Right cardiac atrium (tissue), 5 donors: ENCODE data around the gene KCMF1. TPM values are rescaled to one million over a fixed set of nuclear protein-coding genes. Genes with fewer than 3 reads are reported as not detected.

Experiments
- ATAC-seq, 2 donors: fragments of 200-7000 bp; cut with Tn5 transposase; one replicate each; pipeline versions ENCODE4 v1.8.0 to v1.9.1; 2020; ENCODE audit warnings: moderate library complexity in 2 of 2, mild to moderate bottlenecking in 1 of 2
- DNase-seq, 3 donors: peaks; one replicate each; pipeline ENCODE4 v3.0.0-alpha.2; 2020
- H3K27ac ChIP-seq: one replicate; pipeline ENCODE4 v1.5.1; 2013; ENCODE audit warnings: mild to moderate bottlenecking, low read length, control low read depth, moderate library complexity
- H3K27me3 ChIP-seq: one replicate; pipeline ENCODE4 v1.6.1; 2013; ENCODE audit not compliant: control insufficient read depth, insufficient read depth
- H3K4me1 ChIP-seq: one replicate; pipeline ENCODE4 v1.6.1; 2013; ENCODE audit warnings: low read length; ENCODE audit not compliant: control insufficient read depth, insufficient read depth
- H3K4me3 ChIP-seq: one replicate; pipeline ENCODE4 v1.5.1; 2013; ENCODE audit warnings: low read length, control low read depth
- H3K9me3 ChIP-seq: one replicate; pipeline ENCODE4 v1.6.1; 2013; ENCODE audit warnings: low read length; ENCODE audit not compliant: control insufficient read depth
- WGBS: extraction: QIAGEN DNeasy Blood & Tissue Kit; methylation state at CpG from one replicate; pipeline ENCODE4 v1.1.7; 2013; 5-methylcytosine and 5-hydroxymethylcytosine counted together
- intact Hi-C, 4 donors: fragments of 100-400 bp; cut with DNase I; formaldehyde crosslinking; loops; one replicate each; pipeline versions ENCODE4 v1.11.0 to v1.14.0; 2022 to 2023
- polyA plus RNA-seq: library from polyadenylated mRNA; stranded (reverse); fragments of 200-250 nt; gene quantifications from one replicate; pipeline ENCODE4 v1.2.3, GENCODE V29; 2013
- total RNA-seq, 4 donors: library from RNA; stranded (reverse); fragmentation: NEBNext Ultra II Directional; extraction: Animal tissue kit (Norgen Biotek cat#: 25700); gene quantifications; one replicate each; pipeline ENCODE4 v1.2.1, GENCODE V29; 2021
- donor health status: healthy with polysubstance abuse.
- donor health status: DM: no; HTN: yes; CAD: no.
- donor health status: DM: no; HTN: no; CAD: no.
- donor health status: DM: no; HTN: yes; CAD: no; lungs with severe emphysema.
- donor health status: DM: yes; HTN: yes; CAD: no.

Gene KCMF1
- total and polyA plus RNA-seq, 5 donors, result 28.2 to 97.1 (median 88.4) TPM

DNA sequence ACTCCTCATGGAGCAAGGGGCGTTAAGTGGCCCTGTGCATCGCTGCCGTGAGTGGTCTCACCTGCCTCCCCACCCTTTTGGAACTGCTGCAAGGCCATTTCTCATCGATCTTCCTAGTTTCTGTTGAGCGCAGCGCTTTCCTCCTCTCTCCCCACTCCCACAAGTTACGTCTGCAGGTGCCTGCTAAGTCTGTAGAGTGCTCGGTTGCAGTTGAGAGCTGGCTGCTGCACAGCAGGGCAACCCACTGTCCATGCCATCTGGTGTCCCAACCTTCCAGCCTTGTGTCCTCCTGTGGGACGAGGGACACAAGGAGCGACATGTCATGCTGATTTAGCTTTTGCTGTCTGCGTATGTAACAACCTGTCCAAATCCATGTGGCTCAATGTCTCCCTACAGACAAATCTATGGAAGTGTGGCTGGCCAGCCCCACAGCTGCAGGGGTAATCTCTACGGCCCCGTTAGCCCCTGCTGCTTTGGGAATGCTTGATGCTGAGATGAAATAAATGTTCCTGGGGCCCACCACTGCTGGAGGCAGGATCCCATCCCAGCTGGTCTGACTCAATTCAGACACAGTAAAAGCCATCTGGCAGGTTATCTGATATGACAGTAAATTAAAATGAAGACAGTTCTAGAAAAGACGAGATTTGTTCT lies 94.1 kb downstream of the KCMF1 start:
- 67% methylated on average over 14 of the region's 14 CpGs for WGBS
- intact Hi-C loops, result loop anchor here in 3 of 4 donors (5.0 to 10.0 kb wide), 3 partner anchors 60 to 242 kb away; no protein-coding TSS in a partner anchor
- H3K4me3 ChIP-seq, result no peak overlapping the region
- DNase-seq (no peak), ATAC-seq (no peak)
- H3K9me3 ChIP-seq, result no peaks in the 10 kb centered on the region
- no peaks in the 10 kb centered on the region for H3K4me1 ChIP-seq
- H3K27me3 ChIP-seq, result no peaks in the 10 kb centered on the region
- no peak overlapping the region for H3K27ac ChIP-seq

GRCh38 chr2:85066006-85066740 lies 95.2 kb downstream of the KCMF1 start:
- ATAC-seq (no peak), DNase-seq (no peak)
- Histone ChIP-seq H3K27me3 (no peaks in the 10 kb centered on the region), H3K27ac (no peak overlapping the region), H3K9me3 (no peaks in the 10 kb centered on the region), H3K4me3 (no peak overlapping the region), H3K4me1 (no peaks in the 10 kb centered on the region)
- intact Hi-C loops, result loop anchor here (2.0 to 10.0 kb wide), 5 partner anchors 59 to 241 kb away; no protein-coding TSS in a partner anchor
- WGBS, result 64% methylated on average over 11 of the region's 11 CpGs

- Histone ChIP-seq H3K4me1 (no peaks in the 10 kb centered on the region), H3K27ac (no peak overlapping the region), H3K27me3 (no peaks in the 10 kb centered on the region), H3K4me3 (peak overlapping the region; percentile 61), H3K9me3 (no peaks in the 10 kb centered on the region)
- DNase-seq, result peak; percentile 79 to 92 (median 87)
- intact Hi-C loops, result loop anchor here (2.0 to 10.0 kb wide), 5 partner anchors 58 to 240 kb away; no protein-coding TSS in a partner anchor
- peak; percentile 84 to 85 for ATAC-seq
- WGBS, result 2% methylated on average over 19 of the region's 19 CpGs
Measured at GRCh38 chr2:85066874-85067351, 96.0 kb downstream of the KCMF1 start.

GRCh38 chr2:85071096-85071495 lies 100.1 kb downstream of the KCMF1 start:
- DNase-seq (no peak), ATAC-seq (no peak)
- H3K27me3 ChIP-seq, result no peaks in the 10 kb centered on the region
- H3K27ac ChIP-seq, result no peak overlapping the region
- 79% methylated on average over 3 of the region's 3 CpGs for WGBS
- no peak overlapping the region for H3K4me3 ChIP-seq
- intact Hi-C loops, result no loop called here
- no peaks in the 10 kb centered on the region for H3K9me3 ChIP-seq
- no peaks in the 10 kb centered on the region for H3K4me1 ChIP-seq

- DNase-seq (no peak), ATAC-seq (no peak)
- intact Hi-C loops, result no loop called here
- no peak overlapping the region for H3K4me3 ChIP-seq
- H3K9me3 ChIP-seq, result no peaks in the 10 kb centered on the region
- H3K4me1 ChIP-seq, result no peaks in the 10 kb centered on the region
- no peak overlapping the region for H3K27ac ChIP-seq
- H3K27me3 ChIP-seq, result no peaks in the 10 kb centered on the region
- 74% methylated on average over 3 of the region's 3 CpGs for WGBS
Measured at GRCh38 chr2:85073033-85073432, 102.1 kb downstream of the KCMF1 start.

- ATAC-seq, result no peak
- no peaks in the 10 kb centered on the region for H3K27me3 ChIP-seq
- 92% methylated on average over 9 of the region's 9 CpGs for WGBS
Measured at GRCh38 chr2:85076618-85077274, 105.8 kb downstream of the KCMF1 start.

DNA sequence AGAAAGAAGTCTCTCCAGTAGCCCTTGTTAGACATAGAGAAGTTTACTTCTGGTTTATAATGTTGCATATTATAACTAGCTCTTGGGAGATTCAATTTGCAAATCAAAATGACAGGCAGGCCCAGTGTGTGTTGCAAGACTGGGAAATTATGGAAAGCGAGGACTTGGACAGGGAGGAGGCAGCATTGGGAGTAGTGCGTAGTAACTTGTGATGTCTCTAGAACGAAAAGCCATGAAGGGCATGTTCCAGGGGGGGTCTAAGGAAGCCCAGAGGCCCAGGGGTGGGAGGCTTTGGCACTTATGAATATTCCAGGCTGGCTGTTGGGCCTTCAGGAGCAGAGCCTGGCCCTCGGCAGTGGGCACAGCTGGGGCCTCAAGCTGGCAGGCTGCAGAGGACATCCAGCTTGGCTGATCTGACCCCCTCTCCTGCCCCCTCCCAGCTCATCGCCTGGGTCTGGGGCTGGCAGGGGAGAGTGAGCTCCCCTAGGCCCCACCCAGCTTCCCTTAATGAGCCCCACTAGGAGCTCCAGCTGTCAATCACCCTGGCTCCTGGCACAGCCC lies 107.0 kb downstream of the KCMF1 start:
- Histone ChIP-seq H3K27me3 (no peaks in the 10 kb centered on the region), H3K27ac (no peak overlapping the region), H3K9me3 (peaks cover 2% of the 10 kb centered on the region), H3K4me3 (no peak overlapping the region), H3K4me1 (no peaks in the 10 kb centered on the region)
- WGBS, result 80% methylated on average over 5 of the region's 5 CpGs
- intact Hi-C loops, result no loop called here
- DNase-seq (no peak), ATAC-seq (no peak)

More at GRCh38 chr2:85076618-85077274, 105.8 kb downstream of the KCMF1 start:
- no peak for DNase-seq
- intact Hi-C loops, result no loop called here
- H3K9me3 ChIP-seq, result peaks cover 2% of the 10 kb centered on the region
- no peaks in the 10 kb centered on the region for H3K4me1 ChIP-seq
- H3K27ac ChIP-seq, result no peak overlapping the region
- no peak overlapping the region for H3K4me3 ChIP-seq

GRCh38 chr2:85078536-85078935 lies 107.6 kb downstream of the KCMF1 start:
- DNase-seq (no peak), ATAC-seq (no peak)
- peaks cover 2% of the 10 kb centered on the region for H3K9me3 ChIP-seq
- intact Hi-C loops, result no loop called here
- 84% methylated on average over 5 of the region's 5 CpGs for WGBS
- no peak overlapping the region for H3K4me3 ChIP-seq
- H3K27ac ChIP-seq, result no peak overlapping the region
- no peaks in the 10 kb centered on the region for H3K4me1 ChIP-seq
- H3K27me3 ChIP-seq, result no peaks in the 10 kb centered on the region

DNA sequence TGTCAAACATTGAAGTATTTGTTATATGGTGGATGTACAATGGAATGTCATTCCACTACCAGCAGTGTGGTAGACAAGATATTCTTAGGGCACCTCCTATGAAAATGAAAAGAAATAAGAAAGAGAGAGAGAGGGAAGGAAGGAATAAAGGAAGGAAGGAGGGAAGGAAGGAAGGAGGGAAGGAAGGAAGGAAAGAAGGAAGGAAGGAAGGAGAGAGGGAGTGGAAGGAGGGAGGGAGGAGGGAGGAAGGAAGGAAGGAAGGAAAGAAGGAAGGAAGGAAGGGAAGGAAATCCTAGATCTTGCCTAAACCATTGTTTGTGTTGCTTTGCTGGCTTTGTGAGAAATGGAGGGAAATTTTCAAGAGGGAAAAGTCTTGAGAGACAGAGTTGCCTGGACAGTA lies 112.1 kb downstream of the KCMF1 start:
- DNase-seq, result no peak
- ATAC-seq, result no peak
- no peak overlapping the region for H3K4me3 ChIP-seq
- no peak overlapping the region for H3K27ac ChIP-seq
- no peaks in the 10 kb centered on the region for H3K4me1 ChIP-seq
- intact Hi-C loops, result no loop called here
- no peaks in the 10 kb centered on the region for H3K27me3 ChIP-seq
- H3K9me3 ChIP-seq, result peaks cover 2% of the 10 kb centered on the region

DNA sequence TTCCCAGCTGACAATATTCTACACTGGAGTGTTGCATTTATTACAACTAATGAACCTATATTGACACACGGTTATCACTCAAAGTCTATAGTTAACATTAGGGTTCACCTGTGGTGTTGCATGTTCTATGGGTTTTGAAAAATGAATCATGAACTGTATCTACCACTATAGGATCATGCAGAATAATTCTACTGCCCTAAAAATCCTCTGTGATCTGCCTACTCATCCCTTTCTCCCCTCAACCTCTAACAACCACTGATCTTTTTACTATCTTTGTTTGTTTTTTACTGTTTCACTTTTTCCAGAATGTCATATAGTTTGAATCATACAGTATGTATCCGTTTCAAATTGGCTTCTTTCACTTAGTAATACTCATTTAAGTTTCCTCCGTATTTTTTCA lies 114.6 kb downstream of the KCMF1 start:
- no peaks in the 10 kb centered on the region for H3K27me3 ChIP-seq
- DNase-seq (no peak), ATAC-seq (no peak)
- intact Hi-C loops, result no loop called here
- H3K4me3 ChIP-seq, result no peak overlapping the region
- 81% methylated on average over 3 of the region's 3 CpGs for WGBS
- H3K27ac ChIP-seq, result no peak overlapping the region
- H3K9me3 ChIP-seq, result peaks cover 2% of the 10 kb centered on the region
- H3K4me1 ChIP-seq, result no peaks in the 10 kb centered on the region

GRCh38 chr2:85087541-85087940 lies 116.6 kb downstream of the KCMF1 start:
- Histone ChIP-seq H3K9me3 (no peaks in the 10 kb centered on the region), H3K4me3 (no peak overlapping the region), H3K27ac (no peak overlapping the region), H3K4me1 (no peaks in the 10 kb centered on the region), H3K27me3 (no peaks in the 10 kb centered on the region)
- DNase-seq (no peak), ATAC-seq (no peak)
- 84% methylated on average over 5 of the region's 5 CpGs for WGBS
- intact Hi-C loops, result no loop called here
